Stimulated activated CD8-positive, alpha-beta memory T cell treated with anti-CD3 and anti-CD28 coated beads, Interleukin-12 subunit alpha, Interleukin-12 subunit beta, amount 100 ng/mL, for 24 hours (primary cell): ENCODE measurements around the gene C4orf51.
A peak's percentile ranks its signal among the peaks of the same experiment; 100 is the strongest.

Source experiments
- DNase-seq: peaks from one replicate; pipeline ENCODE4 v3.0.0-alpha.2; 2020; ENCODE audit errors: extremely low read depth

Gene C4orf51

DNA sequence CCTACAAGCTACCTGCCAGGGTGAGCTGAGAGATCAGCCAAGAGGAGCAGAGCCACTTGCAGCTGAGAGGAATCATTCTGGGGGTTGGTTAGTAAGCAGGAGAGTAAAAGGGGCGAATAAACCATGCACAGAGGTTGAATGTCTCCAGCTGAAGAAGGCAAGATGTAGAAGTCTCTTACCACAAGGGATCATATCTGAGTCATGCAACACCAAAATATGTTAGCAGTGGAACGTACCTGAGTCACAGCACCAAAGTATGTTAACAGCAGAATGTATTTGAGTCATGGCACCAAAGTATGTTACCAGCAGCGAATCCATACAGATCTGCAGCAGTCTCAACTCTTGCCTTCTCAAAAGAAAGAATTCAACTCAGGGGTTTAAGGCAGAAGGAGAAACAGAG lies 29.9 kb downstream of the C4orf51 start:
- no peak for DNase-seq

DNA sequence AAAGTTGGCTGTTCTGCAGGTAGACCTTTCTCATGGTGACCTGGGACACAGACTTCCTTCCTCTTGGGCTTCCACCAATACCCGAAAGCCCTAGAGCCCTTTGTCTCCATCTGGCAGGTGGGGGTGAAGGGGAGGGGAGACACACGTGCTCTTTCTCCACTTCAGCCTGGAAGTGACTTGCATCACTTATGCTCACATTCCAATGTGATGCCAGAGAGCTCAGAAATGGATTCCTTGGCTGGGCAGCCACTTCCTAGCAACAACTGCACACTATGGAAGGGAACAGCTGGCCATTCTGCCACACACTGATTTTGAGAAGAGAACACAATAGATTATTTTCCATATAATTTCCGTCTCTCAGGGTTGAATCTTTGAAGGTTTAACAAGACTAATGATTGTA lies 36.3 kb downstream of the C4orf51 start:
- DNase-seq: no peak

DNA sequence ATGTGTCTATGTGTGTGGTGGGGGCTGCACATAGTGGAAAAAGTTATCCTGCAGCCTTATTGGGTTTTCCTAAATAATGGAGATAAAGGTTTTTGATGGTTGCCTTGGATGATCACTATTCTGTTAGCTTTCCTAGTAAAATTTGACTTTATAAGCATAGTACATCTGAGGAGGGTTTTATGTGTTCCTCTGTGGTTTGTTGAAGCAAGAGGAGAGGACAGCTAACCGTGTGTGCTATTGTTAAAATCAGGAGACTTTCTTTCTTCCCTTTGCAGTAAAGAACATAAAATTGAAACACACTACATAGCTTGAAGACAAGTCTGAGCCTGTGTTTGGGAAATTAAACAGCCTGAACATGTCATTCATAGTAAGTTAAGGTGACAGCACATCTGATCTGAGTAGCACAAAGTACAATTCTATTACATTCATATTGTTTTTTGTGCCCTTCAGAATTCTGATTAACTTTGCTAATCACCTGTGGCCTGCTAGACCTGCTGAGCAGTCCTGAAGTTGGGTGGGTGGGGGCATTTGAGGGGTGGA lies 36.8 kb downstream of the C4orf51 start:
- no peak for DNase-seq

DNA sequence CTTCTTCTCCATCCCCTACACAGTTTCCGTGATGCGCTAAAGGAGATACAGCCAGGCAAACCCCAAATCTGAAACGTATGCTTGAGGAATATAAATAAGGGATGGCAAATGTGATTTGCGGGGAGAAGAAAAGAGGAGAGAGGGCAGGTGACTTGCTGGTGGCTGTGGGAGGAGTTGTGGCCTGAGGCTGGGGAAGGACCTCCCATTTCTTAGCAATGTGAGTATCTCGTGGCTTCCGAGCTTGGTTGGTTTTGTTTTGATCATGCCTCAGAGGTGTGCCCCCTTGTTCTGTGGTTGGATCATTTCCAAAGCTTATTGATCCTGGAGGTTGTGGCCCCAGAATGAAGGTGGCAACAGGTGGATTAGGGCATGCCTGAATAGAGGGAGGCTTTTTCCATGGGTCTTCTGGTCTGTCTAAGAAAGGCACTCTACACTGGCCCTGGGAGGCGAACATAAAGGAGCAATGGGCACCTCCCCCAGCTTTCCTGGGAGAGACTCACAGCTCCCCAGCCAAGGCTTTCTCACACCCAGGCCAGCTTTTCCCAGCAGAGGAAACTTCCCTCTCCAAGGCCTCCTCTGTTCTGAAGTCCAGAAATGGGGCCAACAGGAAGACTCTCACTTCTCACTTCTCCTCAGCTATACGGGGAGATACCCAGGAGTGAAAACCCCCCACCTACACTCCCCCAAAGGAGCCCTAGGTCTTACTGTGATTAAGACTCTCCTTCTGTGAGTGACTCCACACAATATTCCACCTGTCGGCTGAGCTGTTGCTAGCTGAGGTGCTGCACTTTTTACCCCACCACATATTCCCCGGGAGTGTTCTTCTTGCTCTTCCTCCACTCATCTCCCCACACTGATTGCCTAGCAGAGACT lies 40.0 kb downstream of the C4orf51 start:
- no peak for DNase-seq

DNA sequence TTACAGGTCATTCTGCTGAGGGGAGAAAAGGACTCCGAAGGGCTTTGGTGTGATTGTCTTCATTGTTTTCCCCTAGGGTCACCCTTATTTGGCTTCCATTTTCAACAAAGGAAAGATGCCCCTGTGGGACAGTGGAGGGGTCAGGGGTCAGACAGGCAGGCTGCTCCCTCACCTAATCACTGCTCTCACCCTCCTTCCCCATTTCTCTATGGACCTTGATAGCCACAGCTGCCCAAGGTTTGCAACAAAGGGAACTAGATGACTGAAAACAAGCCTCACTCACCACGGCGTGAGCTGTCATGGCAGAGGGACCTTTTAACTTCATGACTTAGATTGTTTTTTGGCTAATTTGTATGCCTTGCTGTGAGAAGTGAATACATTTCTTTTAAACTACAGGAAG lies 40.7 kb downstream of the C4orf51 start:
- DNase-seq: no peak

DNA sequence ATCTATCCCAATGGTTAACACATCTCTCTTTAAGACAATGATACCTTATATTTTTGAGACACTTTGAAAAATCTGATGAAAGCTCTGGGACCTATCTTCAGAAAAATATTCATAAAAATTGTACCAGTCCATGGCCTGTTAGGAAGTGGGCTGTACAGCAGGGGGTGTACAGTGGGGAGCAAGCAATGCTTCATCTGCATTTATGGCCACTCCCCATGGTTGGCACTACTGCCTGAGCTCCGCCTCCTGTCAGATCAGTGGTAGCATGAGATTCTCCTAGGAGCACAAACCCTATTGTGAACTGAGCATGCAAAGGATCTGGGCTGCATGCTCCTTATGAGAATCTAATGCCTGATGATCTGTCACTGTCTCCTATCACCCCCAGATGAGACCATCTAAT lies 42.6 kb downstream of the C4orf51 start:
- DNase-seq: no peak

DNA sequence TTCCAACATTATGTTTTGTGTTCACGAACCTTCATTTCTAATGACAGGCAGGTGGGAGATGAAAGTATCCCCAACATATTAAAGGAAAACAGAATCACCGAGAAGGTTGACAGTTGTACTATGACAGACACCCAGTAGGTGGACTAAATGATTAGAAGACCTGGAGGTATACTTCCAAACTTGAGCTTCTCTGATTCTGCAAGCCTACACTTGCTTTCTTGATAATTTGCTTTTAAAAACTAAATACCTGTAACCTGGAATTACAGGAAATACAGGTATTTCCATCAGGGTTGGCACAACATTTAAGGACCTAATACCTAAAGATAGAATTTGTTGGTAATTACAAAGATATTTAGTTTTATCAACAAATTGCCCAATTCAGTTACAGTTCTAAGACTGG lies 43.4 kb downstream of the C4orf51 start:
- no peak for DNase-seq

DNA sequence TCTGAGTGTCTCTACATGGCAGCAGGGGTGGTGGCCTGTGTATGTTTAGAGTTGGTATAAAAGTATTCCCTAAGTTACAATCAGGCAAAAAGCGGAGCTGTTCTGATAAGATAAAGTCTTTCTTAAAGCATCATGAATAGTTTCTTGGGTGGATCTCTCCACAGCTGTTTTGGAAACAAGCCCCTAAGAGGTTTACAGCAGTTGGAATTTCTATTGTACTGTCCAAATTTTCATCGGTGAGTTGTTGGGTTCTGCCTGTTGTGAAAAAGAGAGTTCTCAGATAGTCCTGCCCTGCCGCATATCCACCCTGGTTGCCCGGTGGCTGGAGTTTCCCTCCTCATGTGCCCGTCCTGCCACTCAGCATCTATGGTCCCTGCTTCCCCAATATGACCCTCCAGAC lies 50.1 kb downstream of the C4orf51 start:
- no peak for DNase-seq

DNA sequence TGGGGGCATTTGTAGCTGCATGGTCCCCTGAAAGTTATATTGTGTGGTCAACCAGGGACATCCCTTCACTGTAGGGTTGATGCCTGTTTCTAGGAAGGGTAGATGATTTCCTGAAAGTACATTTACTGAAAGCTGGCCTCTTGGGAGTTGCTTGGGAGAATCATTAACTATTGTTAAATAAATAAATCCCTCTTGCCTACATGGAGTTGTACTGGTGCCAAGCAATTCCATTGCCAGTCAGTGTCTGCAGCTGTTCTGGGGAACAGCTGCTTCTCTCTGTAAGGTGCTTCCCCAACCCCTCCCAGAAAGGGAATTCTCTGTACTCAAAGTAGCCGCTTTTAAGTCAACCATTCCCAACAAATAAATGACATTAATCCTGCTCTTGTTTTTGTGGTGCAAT lies 51.1 kb downstream of the C4orf51 start:
- DNase-seq: no peak

DNA sequence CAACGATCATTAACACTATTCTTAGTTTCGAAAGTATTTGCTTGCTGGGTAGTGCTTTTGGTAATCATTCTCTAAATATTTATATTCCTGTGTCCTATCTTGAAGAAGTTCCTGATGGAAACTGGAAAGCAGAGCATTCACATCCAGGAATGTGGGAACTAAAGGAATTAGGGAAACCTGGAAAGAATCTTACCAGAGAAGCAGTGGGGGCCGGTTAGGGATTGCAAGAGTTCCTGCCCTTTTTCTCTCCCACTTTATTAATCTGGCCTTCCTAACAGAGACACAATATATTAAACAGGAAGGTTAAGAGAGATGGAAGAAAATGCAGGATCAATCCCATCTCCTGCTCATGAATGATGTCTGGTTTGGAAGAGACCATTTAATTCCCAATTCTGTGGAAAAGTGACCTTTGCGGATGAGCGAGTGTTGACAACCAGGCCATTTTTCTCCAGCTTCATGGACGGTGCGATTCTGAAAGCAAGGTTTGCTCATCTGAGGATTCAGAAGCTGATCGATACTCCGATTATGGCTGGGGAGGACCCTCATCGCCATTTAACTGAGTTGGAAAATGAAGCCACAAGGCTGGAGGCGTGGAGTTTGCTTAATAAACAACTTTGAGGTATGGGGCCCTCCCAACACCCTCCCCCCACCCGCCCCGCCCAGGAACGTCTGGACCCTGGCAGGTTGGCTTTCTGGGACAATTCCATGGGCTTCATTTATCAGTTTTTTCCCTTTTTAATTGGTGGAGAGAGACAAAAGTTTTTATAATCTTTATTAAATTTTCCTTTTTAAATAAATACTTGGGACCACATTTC lies 52.3 kb downstream of the C4orf51 start:
- no peak for DNase-seq

DNA sequence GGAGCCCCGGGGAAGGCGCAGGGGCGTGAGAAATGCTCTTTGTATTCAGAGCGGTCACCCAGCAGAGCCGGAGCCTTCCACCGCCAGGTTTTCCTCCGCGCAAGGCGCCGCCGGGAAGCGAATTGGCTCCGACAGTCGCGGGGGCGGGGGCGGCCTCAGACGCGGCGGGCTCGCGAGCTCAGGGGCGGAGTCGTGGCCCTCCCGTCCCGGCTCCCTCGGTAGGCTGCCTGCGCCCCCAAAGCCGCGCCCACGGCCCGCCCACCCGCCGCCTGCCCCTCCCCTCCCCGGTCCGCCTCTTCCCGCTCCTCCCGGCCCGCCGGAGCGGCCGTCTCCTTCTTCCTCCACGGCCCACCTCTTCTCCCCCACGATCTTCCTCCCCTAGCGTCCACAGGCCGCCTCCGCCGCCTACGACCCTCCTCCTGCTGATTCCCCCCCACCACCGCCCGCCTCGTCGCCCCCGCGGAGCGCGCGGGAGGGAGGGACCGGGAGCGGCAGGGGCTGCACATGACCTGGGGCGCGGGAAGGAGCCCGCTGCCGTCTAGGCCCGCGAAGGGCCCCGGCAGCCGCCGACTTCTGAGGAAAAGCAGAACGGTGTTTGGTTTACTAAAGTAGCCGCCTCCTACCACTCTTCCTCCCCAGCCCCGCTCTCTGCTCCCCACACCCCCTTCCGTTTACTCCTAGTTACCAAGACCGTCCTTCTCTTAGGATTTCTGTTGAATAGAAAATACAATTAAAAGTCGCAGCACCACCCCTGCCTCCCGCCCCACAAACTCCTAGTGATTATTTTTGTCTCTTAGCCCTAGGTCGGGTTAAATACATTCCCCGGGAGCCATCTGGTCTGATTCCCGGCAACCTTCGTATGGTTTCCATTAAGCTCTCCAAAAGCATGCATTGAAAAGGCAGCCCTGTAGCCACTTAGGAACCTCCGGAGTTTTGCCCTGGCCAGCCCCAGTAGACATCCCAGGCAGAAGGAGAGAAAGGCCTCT lies 53.2 kb downstream of the C4orf51 start:
- DNase-seq: peak; percentile 60

DNA sequence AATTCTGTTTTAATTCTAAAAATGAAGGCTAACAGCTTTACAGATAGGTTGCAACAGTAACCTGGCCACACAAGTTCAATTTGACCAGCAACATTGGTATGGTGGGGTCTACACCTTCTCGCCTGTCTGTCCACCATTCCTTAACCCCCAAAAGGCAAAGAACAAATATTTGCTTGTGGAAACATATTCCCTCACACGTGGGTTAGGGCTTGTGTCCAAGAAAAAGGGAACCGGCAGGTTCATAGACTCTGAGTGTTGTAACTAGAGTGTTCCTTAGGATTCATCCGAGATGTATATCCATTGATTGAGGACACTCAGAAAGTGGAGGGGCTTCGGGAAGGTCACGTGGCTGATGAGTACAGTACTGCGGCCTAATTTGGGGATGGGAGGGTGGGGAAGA lies 54.1 kb downstream of the C4orf51 start:
- DNase-seq: no peak

DNA sequence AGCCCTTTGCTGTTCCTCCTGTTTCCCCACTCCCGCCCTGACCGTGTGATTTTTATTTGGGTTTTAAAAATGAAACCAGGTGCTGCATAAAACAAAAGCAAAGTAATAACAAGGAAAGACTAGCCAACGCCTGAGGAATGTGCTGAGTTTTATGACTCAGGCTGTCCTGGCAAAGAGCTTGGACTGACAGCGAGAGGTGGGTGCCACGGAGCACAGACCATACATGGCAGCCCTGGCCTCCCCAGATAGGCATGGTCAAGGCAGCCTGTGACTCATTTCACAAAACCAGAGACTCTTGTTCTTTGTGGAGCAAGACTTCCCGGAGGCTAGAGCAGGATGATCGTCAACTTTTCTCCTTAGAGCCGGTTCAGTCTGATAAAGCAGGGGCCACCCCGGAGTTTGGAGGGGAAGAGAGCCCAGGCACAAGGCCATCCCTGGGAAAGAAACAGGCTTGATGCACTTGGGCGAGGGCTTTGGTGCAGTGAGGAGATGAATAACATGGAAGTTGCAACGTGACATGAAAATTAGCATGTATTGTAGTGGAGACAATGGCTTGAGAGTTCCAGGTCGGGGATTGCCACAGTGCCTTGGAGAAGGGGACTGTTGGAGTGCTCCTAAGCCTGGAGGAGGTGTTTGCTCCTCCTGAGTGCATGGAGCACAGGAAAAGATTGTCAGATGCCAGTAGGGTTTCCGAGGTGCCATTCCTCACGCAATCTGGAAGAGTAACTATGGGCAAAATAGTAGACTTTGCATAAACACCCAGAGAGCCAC lies 54.8 kb downstream of the C4orf51 start:
- no peak for DNase-seq

DNA sequence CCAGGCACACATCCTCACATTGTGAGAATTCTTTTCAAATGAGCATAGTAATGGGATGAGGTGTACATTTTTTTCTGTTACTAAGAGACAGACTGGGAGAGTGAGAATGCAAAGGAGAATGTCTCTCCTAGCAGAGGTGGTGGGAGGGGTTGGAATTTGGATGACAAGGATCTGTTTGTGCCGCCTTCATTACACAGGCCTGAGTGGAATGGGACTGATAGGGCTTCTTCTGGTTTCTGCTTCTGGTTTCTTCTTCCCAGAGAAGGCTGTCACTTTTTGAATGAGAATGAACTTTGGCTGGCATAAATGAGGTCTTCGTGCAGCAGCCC lies 55.4 kb downstream of the C4orf51 start:
- DNase-seq: no peak

DNA sequence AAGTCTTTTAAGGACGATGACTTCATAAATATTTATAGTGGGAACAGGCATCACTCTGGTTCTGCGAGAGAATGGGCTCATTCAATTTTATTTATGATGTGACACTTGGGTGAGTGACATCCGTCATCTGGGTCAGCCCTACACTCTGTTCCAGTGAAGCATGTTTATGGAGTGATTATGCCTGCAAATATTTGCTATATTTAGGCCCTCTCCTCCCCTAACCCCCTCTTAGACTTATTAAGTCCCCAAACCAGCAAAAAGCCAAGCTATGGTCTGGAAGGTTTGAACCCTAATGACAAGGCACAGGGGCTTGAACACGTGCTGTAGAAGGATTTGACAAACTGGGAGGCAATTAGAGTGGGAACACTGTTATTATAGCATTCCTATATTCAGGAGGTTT lies 55.9 kb downstream of the C4orf51 start:
- no peak for DNase-seq

DNA sequence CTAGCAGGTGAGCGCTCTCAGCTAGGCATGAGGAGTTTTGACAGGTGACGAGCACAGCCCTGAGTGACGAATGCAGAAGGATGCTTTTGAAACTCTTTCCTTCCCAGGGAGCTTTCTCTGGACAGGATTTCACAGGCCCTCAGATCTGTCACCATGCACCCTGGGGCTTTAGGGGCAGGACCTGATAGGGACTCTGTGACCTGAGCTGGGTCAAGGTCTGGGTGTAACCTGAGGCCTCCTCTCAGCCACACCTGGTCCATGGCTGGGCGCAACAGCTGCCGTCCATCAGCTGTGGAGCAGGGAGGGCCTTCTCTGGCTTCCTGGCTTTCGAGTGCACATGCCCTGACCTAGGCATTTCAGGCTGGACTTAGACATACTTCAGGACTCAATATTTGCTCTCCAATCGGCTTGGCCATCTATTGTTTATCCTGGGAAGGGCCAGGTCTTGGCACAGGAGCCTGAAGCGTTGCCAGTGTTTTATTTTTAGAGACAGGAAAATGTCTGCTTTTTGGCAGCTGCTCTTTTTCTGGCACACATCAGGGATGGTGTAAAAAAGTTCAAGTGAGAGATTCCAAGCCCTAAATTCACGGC lies 56.4 kb downstream of the C4orf51 start:
- no peak for DNase-seq

DNA sequence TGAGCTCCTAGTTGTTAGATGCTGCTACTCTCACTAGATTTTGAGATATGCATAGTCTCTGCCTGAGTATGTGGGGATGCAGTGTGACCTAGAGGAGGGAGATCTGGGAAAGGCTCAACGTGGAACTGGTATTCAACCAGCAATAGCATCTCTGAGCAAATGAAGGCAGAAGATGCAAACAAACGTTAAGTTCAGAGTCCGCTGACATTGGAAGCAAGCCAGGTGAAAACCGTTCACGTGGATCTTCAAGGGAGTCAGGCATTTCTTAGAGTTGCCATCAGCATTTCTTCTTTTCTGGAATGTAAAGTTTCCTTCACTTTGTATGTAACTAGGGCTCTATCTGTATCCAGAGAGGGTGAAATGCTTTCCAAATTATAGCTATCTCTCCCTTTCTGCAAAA lies 59.9 kb downstream of the C4orf51 start:
- DNase-seq: no peak

DNA sequence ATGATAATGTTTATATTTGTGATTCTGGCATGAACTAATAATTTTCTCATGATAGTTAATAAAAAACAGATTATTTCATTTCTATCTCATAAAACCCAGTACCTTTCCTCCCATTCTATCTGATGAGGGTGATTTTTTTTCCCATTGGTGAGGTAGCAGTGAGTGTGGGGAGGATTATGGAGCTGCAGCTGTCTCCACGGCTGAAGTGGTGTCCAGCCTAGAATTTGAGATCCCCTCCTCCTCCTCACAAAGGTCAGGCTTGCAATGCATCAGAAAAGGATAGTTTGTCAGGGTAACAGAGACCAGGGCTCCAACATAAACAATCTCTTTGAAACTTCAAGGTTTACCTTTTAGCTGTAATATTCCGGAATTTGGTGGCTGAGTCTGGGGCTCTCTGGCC lies 60.9 kb downstream of the C4orf51 start:
- no peak for DNase-seq

DNA sequence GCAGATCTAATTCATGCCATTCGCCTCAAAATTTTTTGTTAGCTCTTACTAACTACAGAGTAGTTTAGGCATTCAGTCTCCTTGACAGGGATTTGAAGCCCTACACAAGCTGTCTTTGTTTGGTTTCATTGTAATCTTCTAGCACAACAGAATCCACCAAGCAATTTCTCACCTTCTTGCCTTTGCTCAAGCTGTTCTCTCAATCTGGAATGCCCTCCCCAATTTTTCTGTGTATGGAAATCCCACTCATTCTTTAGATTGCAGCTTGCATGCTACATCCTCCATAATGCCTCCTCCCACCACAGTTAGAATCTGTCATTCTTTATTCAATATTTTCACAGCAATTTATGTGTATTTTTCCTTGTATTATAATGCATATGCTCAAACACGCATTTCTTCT lies 63.7 kb downstream of the C4orf51 start:
- DNase-seq: no peak

DNA sequence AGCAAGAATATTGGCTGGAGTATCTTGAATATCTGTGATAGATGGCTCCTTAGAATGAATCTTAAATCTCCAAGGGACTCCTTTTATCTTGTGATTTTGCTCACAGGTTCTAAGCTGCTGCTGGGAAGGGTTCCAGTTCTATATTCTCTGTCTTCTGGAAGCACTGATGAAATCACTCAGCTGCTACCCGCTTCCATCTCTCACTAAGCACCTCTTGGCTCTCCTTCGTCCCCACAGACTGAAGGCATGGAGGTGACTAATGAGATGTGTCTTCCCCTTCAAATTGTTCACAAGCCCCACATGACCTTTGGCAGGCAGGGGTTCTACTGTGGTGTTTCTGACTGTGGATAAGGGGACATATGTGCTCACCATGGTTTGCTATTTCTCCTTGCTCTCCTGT lies 75.9 kb downstream of the C4orf51 start:
- no peak for DNase-seq

DNA sequence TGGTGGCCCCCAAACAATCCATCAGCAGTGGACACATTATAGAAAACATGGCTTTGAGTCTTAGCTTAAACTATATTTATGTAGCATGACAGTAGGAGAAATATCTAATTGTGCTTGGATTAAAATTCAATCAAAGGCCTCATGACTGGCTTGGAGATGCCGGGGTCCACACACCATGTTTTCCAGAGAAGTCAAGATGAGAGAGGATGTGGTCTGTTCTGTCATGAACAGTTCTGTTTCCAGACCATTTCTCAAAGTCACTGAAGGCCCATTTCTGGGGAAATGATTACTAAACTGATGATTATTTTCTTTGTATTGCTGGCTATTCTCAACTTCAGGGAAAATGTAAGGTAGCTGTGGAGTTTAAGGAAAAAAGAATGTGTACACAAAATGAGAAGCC lies 76.3 kb downstream of the C4orf51 start:
- no peak for DNase-seq
